ENCODE results near the gene PACSIN1.
A peak's percentile ranks its signal among the peaks of the same experiment; 100 is the strongest.

Gene PACSIN1

GRCh38 chr6:34547701-34548644 is 82.1 kb downstream of the PACSIN1 start:
- no peak for DNase-seq

DNA sequence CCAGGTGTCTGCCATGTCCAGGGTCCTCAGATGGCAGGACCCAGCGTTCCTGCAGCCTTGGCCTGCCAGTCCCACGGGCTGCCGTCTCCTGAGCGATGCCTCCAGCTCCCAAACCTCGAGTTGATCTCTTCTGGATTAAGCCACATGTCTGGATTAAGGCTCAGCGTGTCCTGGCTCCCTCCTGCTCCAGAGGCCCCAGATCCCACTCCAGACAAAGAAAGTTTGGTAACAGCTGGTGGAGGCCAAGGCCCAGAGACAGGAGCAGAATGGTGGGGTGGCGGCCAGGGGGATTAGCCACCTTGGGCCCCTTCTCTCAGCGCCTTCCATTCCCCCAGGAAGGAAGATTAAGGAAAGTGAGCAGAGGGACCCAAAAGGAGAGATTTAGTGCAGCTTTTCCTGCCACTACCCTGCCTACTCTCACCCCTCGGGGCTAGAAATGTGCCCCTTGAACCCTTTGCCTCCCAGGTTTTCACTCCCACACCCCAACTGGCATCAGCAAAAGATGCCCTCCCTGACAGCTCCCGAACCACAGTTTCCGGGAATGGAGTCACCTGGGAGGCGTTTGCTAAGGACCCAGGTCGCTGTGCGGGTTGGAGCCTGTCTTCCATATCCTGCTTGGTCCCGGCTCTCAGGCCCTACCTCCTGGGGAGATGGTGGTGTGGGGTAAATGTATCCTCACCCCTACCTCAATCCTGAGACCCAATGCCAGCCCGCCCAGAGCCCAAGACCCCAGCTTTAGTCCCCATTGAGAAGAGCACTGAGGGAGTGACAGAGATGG is 83.3 kb downstream of the PACSIN1 start:
- no peak for DNase-seq

- DNase-seq, result no peak
Measured at GRCh38 chr6:34549804-34550202, 83.9 kb downstream of the PACSIN1 start.

DNA sequence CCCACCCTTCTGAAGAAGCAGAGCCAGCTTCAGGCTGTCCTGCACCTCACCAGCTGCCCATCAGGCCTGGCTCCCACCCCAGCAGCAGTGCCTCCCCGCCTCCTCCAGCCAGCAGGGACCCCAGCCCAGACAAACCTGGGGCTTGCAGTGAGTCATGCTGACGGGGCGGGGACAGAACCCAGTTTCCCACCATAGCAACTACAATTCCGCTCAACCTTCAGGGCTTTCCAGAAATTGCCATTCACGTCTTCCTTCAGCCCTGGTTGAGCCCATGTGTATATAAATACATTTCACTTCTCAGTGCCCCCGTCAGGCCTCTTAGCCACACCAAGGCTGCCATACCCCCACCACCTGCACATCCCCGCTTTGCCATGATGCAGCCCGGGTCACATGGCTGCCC is 85.8 kb downstream of the PACSIN1 start:
- DNase-seq, result no peak

DNA sequence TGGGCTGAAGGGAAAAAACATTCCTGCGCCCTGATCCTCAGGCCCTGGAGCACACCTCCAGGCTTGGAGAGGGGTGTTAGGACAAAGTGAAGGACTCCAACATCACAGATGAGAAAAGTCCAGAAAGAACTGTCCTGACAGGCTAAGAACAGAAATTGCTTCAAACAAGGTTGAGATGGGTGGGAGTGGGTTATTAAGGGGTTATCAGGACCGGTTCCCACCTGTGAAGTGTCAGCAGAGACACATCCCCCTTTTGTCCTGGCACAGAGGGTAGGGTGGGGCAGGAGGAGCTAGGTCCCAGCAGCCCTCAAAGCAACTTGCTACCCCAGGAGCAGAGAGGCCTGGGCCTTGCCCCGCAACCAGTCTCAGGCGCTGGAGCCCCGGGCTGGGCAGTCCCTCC is 86.7 kb downstream of the PACSIN1 start:
- no peak for DNase-seq

GRCh38 chr6:34553146-34553545 is 87.3 kb downstream of the PACSIN1 start:
- DNase-seq, result no peak

GRCh38 chr6:34553750-34554149 is 87.9 kb downstream of the PACSIN1 start:
- DNase-seq, result no peak

DNA sequence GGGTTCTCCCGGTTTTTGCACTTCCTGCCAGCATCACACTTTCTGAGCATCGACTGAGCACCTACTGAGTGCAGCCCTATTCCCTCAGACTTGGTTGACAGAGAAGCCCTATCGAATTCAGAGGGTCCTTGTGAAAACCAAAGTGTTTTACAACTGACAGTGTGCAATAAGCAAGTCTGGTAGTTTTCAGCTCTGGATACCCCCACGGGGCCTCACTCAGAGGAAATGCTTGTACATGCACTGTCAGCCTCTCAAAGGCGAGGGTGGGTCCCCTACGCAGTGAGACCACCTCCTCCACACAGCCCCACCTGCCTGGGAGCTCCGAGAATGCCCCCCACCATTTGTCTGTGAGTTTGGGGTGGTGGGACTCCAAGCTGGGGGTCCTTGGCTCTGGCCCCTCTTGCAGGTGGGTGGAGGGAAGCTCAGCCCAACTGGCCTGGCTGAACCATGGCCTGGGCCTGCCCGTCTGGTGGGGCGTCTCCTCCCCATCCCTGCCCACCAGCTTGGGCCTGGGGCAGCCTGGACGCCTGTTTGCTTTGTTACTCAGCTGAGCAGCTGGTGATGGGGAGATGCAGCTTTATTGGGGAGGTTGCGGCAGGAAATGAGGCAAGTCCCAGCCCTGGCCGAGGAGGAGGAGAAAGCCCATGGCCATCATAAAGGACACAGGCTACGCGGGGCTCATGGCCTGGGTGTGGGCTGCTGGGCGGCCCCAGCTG is 88.6 kb downstream of the PACSIN1 start:
- no peak for DNase-seq

- DNase-seq, result no peak
Measured at GRCh38 chr6:34555007-34555322, 89.1 kb downstream of the PACSIN1 start.

DNA sequence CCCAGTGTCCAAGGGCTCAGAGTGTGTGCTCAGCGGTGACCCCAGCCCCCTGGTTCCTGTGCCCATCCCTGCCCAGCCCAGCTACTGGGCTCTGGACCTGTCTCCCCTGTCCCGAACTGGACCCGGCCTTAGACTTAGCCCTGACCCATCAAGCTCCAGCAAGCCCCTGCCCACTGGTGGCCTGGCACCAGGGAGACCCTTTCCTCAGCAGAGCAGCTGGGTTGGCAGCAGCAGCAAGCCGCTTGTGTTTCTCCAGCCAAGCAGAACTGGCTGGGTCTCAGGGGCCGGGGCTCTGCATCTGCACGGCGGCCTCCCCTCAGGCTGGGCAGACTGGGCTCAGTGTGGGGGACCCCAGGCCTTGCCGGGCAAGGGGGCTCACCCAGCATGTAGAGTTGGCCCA is 89.5 kb downstream of the PACSIN1 start:
- no peak for DNase-seq

- DNase-seq, result no peak
Measured at GRCh38 chr6:34556031-34556471, 90.2 kb downstream of the PACSIN1 start, which contains the start of gene SPDEF. SPDEF (minus strand) TSS chr6:34556329; CDS start chr6:34544455, 11,874 bp downstream.

- no peak for DNase-seq
Measured at GRCh38 chr6:34556493-34556892, 90.6 kb downstream of the PACSIN1 start.

GRCh38 chr6:34557228-34557627 is 91.4 kb downstream of the PACSIN1 start:
- DNase-seq, result no peak

DNA sequence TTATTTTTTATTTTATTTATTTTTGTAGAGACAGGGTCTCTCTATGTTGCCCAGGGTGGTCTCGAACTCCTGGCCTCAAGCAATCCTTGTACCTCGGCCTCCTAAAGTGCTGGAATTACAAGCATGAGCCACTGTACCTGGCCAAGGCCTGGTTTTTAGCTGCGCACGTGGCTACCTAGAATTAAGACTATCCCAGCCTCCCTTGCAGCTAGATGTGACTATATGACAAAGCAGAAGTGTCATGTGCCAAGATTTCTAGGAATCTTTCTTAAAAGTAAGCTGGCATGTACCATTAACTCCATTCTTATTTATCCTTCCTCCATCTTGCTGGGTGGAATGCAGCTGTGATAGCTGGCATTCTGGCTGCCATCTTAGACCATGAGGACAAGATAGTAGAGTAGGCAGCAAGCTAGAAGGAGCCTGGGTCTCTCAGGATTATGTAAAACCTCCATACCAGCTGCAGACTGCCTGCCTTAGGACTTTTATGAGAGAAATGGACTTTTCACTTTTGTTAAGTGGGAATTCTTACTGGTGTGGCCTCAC is 92.4 kb downstream of the PACSIN1 start:
- DNase-seq, result no peak

GRCh38 chr6:34559651-34560365 is 93.9 kb downstream of the PACSIN1 start:
- DNase-seq, result no peak

DNA sequence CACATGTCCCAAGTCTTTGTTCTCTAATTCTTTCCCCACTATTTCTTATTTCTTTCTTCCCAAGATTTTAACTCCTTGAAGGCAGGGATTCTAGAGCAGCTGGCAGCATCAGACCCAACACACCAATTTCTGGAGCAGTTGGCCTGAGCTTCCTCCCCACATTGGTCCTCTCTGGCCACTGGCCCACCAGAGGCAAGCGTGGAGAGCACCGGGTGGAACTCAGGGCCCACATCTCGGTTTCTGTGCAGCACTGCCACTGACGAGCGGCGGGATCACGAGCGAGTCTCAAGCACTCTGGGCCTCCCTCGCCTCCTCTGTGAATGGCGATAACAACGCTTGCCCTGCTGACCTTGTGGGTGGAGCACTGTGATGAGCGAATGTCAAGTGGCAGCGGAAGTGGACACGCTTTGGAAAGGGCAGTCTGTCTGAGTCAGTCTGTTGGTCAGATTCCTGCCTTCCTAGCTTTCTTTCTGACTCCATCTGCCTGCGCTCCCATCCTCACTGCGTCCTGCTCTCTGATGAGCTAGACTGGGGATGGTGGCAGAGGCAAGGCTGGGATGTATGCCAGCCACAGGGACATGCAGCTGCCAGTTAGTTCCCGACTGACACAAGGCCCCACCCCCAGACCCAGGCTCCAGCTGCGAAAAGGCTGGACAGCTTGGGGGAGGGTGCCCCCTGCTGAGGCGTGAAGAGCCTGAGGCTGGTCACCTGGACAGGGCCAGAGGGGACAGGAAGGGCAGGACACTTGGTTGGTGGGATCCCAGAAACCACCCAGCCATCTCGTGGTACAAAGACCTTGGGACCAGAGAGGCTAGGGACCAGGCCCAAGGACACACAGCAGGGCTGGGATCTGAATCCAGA is 94.7 kb downstream of the PACSIN1 start:
- DNase-seq, result peak; percentile 9

DNA sequence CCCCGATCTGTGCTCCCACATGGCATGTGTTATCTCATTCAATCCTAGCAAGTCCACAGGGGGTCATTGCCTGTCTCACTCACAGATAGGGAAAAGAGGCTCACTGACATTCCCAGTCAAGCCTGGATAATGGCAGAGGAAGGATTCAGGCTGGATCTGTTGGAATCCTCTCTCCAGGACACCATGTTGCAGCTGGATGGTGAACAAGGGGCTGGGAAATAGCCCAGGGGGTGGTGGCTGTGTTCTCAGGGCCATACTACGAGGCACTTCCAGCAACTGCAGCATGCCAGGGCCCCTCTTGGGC is 95.3 kb downstream of the PACSIN1 start:
- DNase-seq, result no peak

- no peak for DNase-seq
Measured at GRCh38 chr6:34562350-34562749, 96.5 kb downstream of the PACSIN1 start.

DNA sequence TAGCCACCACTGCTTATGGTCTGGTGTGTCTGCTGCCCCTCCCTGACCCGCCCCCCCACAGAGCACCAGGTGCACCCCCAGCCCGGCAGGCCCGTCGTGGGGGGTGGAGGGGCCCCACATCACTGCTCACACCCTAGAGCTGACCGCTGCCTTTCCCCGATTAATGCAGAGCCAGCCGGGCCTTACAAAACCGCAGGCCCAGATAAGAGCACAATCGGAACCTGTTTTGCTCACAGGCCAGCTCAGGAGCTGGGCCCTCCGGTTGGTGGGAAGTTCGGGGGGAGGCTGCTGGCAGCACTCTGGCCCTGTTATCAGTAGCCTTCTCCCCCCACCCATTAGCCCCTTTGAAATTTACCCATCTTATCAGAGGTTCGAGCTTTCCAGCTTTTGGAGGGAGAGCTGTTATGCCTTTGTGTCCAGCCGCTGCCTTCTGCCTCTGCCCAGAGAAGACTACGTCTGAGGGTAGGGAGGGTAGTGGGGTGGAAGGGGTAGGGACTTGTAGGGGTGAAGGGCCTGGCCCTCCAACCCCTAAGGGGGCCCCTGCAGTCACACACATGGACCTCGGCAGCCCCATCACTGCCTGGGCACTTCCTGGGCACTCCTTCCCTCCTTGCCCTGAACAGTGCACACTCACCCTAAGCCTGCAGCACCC is 97.1 kb downstream of the PACSIN1 start:
- no peak for DNase-seq

DNA sequence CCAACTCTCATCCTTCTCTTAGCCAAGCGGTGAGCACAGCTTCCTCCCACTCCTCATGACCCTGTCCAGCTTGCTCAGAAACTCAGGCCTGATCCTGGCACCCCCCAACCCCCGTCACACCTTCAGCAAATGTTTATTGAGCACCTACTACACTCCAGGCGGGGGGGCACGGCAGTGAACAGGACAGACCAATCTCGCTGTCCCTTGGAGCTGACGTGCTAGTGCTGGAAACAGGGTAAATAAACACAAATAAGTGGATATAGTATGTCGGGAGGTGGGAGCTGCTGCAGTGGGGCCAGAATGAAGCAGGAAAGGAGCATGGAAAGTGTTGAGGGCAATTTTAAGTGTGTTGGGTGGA is 97.6 kb downstream of the PACSIN1 start:
- DNase-seq, result no peak

DNA sequence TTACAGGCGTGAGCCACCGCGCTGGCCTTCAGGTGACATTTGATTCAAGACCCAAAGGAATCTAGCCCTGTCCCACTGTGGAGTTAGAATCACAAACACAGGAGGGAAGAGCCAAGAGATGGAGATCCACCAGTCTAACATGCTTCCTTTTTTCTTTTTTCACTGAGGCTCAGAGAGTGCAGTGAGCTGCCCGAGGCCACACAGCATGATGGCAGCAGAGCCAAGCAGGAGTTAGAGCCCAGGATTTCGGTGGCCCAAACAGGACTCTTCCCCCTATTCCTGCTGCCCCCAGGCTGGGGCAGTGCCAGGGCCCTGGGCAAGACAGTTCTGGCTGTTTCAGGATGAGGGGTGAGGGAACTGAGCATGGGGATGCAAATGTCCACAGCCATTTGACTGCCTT is 98.3 kb downstream of the PACSIN1 start:
- no peak for DNase-seq

Data from fibroblast of skin of abdomen (primary cell).